Inferior parietal cortex (tissue), 1 donor: ENCODE results near the gene SLC8B1.

Experiments
- DNase-seq: peaks from one replicate; pipeline ENCODE4 v3.0.0-alpha.2; 2016; ENCODE audit errors: extremely low spot score

Gene SLC8B1

GRCh38 chr12:113322343-113322742, 12.6 kb downstream of the SLC8B1 start:
- no peak for DNase-seq

GRCh38 chr12:113320401-113320800, 14.5 kb downstream of the SLC8B1 start:
- DNase-seq = no peak

- no peak for DNase-seq
These were observed 15.8 kb downstream of the SLC8B1 start for GRCh38 chr12:113318900-113319628.

GRCh38 chr12:113318046-113318656, 16.8 kb downstream of the SLC8B1 start:
- DNase-seq = no peak

GRCh38 chr12:113317122-113317521, 17.8 kb downstream of the SLC8B1 start:
- no peak for DNase-seq

- DNase-seq = no peak
These were observed 18.8 kb downstream of the SLC8B1 start for GRCh38 chr12:113316155-113316554.

- no peak for DNase-seq
These were observed 19.6 kb downstream of the SLC8B1 start for GRCh38 chr12:113315358-113315757.

GRCh38 chr12:113314121-113314529, 20.8 kb downstream of the SLC8B1 start:
- no peak for DNase-seq

GRCh38 chr12:113310489-113310888, 24.4 kb downstream of the SLC8B1 start:
- no peak for DNase-seq

GRCh38 chr12:113306382-113306781, 28.5 kb downstream of the SLC8B1 start:
- no peak for DNase-seq

- DNase-seq = no peak
These were observed 29.5 kb downstream of the SLC8B1 start for GRCh38 chr12:113305281-113305856.

GRCh38 chr12:113302886-113303640, 31.8 kb downstream of the SLC8B1 start:
- DNase-seq = no peak

- DNase-seq = no peak
These were observed 32.4 kb downstream of the SLC8B1 start for GRCh38 chr12:113302466-113302865.

- DNase-seq = no peak
These were observed 33.1 kb downstream of the SLC8B1 start for GRCh38 chr12:113301811-113302210.

- no peak for DNase-seq
These were observed 35.2 kb downstream of the SLC8B1 start for GRCh38 chr12:113299619-113300237.

- peak; percentile 12 for DNase-seq
These were observed 35.9 kb downstream of the SLC8B1 start for GRCh38 chr12:113298861-113299545.

- no peak for DNase-seq
These were observed 36.5 kb downstream of the SLC8B1 start for GRCh38 chr12:113298472-113298817.

- no peak for DNase-seq
These were observed 37.1 kb downstream of the SLC8B1 start for GRCh38 chr12:113297621-113298471.

- DNase-seq = no peak
These were observed 37.7 kb downstream of the SLC8B1 start for GRCh38 chr12:113297214-113297587.

- no peak for DNase-seq
These were observed 38.2 kb downstream of the SLC8B1 start for GRCh38 chr12:113296557-113297213.
